Thyroid gland (tissue), 4 donors: ENCODE measurements around the gene MALL.
"Not testable (repeated sequence)": the region's sequence is repeated elsewhere in the genome, so short reads cannot be mapped to it uniquely, and the experiment has no call there.

ENCODE experiments used
- POLR2A ChIP-seq, 2 donors: fragments of 450-650 bp; IDR thresholded peaks; one replicate each; pipeline ENCODE4 v1.6.1; 2017; ENCODE audit warnings: antibody characterized with exemption in 2 of 2, mild to moderate bottlenecking in 2 of 2, moderate library complexity in 1 of 2
- TF ChIP-seq, protein P1 (sequence below), 6 experiments: fragments of 200-600 bp in 3 of 6; fragments of 450-650 bp in 3 of 6; sonication (generic) in 3 of 6; IDR thresholded peaks; one replicate each; pipeline ENCODE4 v1.5.1; 2016 to 2019; ENCODE audit warnings: antibody characterized with exemption in 6 of 6, mild to moderate bottlenecking in 2 of 6, inconsistent platforms in 1 of 6, moderate library complexity in 1 of 6

- TF ChIP-seq, protein P1, sequence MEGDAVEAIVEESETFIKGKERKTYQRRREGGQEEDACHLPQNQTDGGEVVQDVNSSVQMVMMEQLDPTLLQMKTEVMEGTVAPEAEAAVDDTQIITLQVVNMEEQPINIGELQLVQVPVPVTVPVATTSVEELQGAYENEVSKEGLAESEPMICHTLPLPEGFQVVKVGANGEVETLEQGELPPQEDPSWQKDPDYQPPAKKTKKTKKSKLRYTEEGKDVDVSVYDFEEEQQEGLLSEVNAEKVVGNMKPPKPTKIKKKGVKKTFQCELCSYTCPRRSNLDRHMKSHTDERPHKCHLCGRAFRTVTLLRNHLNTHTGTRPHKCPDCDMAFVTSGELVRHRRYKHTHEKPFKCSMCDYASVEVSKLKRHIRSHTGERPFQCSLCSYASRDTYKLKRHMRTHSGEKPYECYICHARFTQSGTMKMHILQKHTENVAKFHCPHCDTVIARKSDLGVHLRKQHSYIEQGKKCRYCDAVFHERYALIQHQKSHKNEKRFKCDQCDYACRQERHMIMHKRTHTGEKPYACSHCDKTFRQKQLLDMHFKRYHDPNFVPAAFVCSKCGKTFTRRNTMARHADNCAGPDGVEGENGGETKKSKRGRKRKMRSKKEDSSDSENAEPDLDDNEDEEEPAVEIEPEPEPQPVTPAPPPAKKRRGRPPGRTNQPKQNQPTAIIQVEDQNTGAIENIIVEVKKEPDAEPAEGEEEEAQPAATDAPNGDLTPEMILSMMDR (IDR thresholded peaks at IDR 0.05): not testable (repeated sequence)
- TF ChIP-seq POLR2A (IDR thresholded peaks at IDR 0.05): not testable (repeated sequence)
Observed at GRCh38 chr2:110060550-110060949, 55.1 kb downstream of the MALL start.
